IMR-90 (cell line): ENCODE results near the gene TRPM3. TPM values are rescaled to one million over a fixed set of nuclear protein-coding genes. Genes with fewer than 3 reads are reported as not detected.

ENCODE experiments used
- ATAC-seq: fragments of 200-7000 bp; cut with Tn5 transposase; 2 replicates; pipeline ENCODE4 v1.9.1; 2020; ENCODE audit warnings: low read depth, mild to moderate bottlenecking, moderate library complexity
- BruUV-seq: library from RNA; stranded (reverse); fragments of 400-500 nt; replicated peaks from 2 replicates; lab custom pipeline; 2021; lab: Mats Ljungman, UMichigan
- CTCF ChIA-PET: fragments of 300-600 bp; formaldehyde crosslinking; extraction: SDS; loops from one replicate; lab custom pipeline; 2021; ENCODE audit warnings: antibody characterized with exemption; lab: Yijun Ruan, JAX
- POLR2A ChIA-PET: fragments of 300-600 bp; sonication (Branson Sonifier 250); formaldehyde crosslinking; loops from one replicate; lab custom pipeline; 2022; ENCODE audit warnings: antibody characterized with exemption; ENCODE audit not compliant: unreplicated experiment; lab: Charles Lee
- DNase-seq: peaks from one replicate; pipeline ENCODE4 v3.0.0; 2013
- H2AFZ ChIP-seq: replicated peaks from 2 replicates; pipeline ENCODE3; 2013; ENCODE audit warnings: low read length, mild to moderate bottlenecking; ENCODE audit not compliant: poor library complexity
- H2AK5ac ChIP-seq: 2 replicates; pipeline ENCODE4 v1.6.1; 2013; ENCODE audit warnings: low read depth, low read length, inconsistent platforms
- H2AK9ac ChIP-seq: replicated peaks from 2 replicates; pipeline ENCODE3; 2013; ENCODE audit warnings: mild to moderate bottlenecking, low read depth, low read length, moderate library complexity; ENCODE audit not compliant: poor library complexity
- H2BK120ac ChIP-seq: 2 replicates; pipeline ENCODE4 v1.6.1; 2013; ENCODE audit warnings: low read depth, low read length, inconsistent platforms
- H2BK15ac ChIP-seq: 3 replicates; pipeline ENCODE4 v1.6.1; 2013; ENCODE audit warnings: low read depth, low read length, inconsistent platforms
- H2BK20ac ChIP-seq: 2 replicates; pipeline ENCODE4 v1.6.1; 2013; ENCODE audit warnings: low read depth, mild to moderate bottlenecking, inconsistent platforms, low read length, moderate library complexity
- H2BK5ac ChIP-seq: 2 replicates; pipeline ENCODE4 v1.6.1; 2013; ENCODE audit warnings: mild to moderate bottlenecking, low read depth, low read length, inconsistent platforms; ENCODE audit not compliant: poor library complexity, severe bottlenecking
- H3K14ac ChIP-seq: replicated peaks from 2 replicates; pipeline ENCODE4 v1.6.1; 2013; ENCODE audit warnings: low read depth, low read length, inconsistent platforms
- H3K18ac ChIP-seq: 2 replicates; pipeline ENCODE4 v1.6.1; 2013; ENCODE audit warnings: low read depth, low read length, control low read depth
- H3K23ac ChIP-seq: 2 replicates; pipeline ENCODE4 v1.6.1; 2013; ENCODE audit warnings: low read depth, low read length, inconsistent platforms
- H3K27ac ChIP-seq: 2 replicates; pipeline ENCODE4 v1.5.1; 2013; ENCODE audit warnings: mild to moderate bottlenecking, control low read depth, low read length; ENCODE audit not compliant: insufficient read depth
- H3K27me3 ChIP-seq: 2 replicates; pipeline ENCODE4 v1.6.1; 2013; ENCODE audit warnings: low read length; ENCODE audit not compliant: control insufficient read depth, insufficient read depth
- H3K36me3 ChIP-seq: 2 replicates; pipeline ENCODE4 v1.6.1; 2013; ENCODE audit warnings: low read length, mixed read lengths; ENCODE audit not compliant: control insufficient read depth, insufficient read depth
- H3K4ac ChIP-seq: 2 replicates; pipeline ENCODE4 v1.6.1; 2013; ENCODE audit warnings: low read depth, low read length, inconsistent platforms
- H3K4me1 ChIP-seq: 2 replicates; pipeline ENCODE4 v1.6.1; 2013; ENCODE audit warnings: low read length, mixed read lengths; ENCODE audit not compliant: control insufficient read depth, insufficient read depth
- H3K4me2 ChIP-seq: 2 replicates; pipeline ENCODE4 v1.6.1; 2013; ENCODE audit warnings: low read depth, mild to moderate bottlenecking, control low read depth, low read length, moderate library complexity
- H3K4me3 ChIP-seq: 2 replicates; pipeline ENCODE4 v1.5.1; 2013; ENCODE audit warnings: low read depth, mild to moderate bottlenecking, control low read depth, low read length, moderate library complexity; ENCODE audit not compliant: insufficient read depth
- H3K56ac ChIP-seq: 2 replicates; pipeline ENCODE4 v1.6.1; 2013; ENCODE audit warnings: low read length, inconsistent platforms; ENCODE audit not compliant: insufficient read depth; ENCODE audit errors: extremely low read depth
- H3K79me1 ChIP-seq, 2 experiments: 2 replicates each; pipeline ENCODE4 v1.6.1; 2013; ENCODE audit warnings: low read length in 2 of 2, inconsistent platforms in 1 of 2, low read depth in 1 of 2
- H3K9ac ChIP-seq: 2 replicates; pipeline ENCODE4 v1.6.1; 2013; ENCODE audit warnings: low read depth, low read length, control low read depth
- H3K9me1 ChIP-seq: 2 replicates; pipeline ENCODE4 v1.6.1; 2013; ENCODE audit warnings: low read length, inconsistent platforms; ENCODE audit not compliant: insufficient read depth
- H3K9me3 ChIP-seq: 2 replicates; pipeline ENCODE4 v1.6.1; 2013; ENCODE audit warnings: low read length; ENCODE audit not compliant: control insufficient read depth, insufficient read depth
- H4K20me1 ChIP-seq: 2 replicates; pipeline ENCODE4 v1.6.1; 2013; ENCODE audit warnings: low read length, inconsistent platforms; ENCODE audit not compliant: insufficient read depth
- H4K5ac ChIP-seq: 2 replicates; pipeline ENCODE4 v1.6.1; 2013; ENCODE audit warnings: mild to moderate bottlenecking, low read depth, low read length, control low read depth
- H4K8ac ChIP-seq, 2 experiments: 2 replicates each; pipeline ENCODE4 v1.6.1; 2013; ENCODE audit warnings: low read depth in 2 of 2, low read length in 2 of 2, control low read depth in 1 of 2, inconsistent platforms in 1 of 2
- H4K91ac ChIP-seq: 2 replicates; pipeline ENCODE4 v1.6.1; 2013; ENCODE audit warnings: low read depth, low read length, inconsistent platforms; ENCODE audit not compliant: insufficient read depth
- BHLHE40 ChIP-seq: fragments of 150-350 bp; IDR thresholded peaks from 2 replicates; pipeline ENCODE4 v1.6.1; 2016; ENCODE audit warnings: mild to moderate bottlenecking, low read depth, low read length
- CEBPB ChIP-seq: IDR thresholded peaks from 2 replicates; pipeline ENCODE4 v1.6.1; 2012; ENCODE audit warnings: low read depth, low read length, improper control_type of control experiment
- CHD1 ChIP-seq: IDR thresholded peaks from 2 replicates; pipeline ENCODE4 v1.6.1; 2012; ENCODE audit warnings: low read depth, low read length, improper control_type of control experiment
- ELK1 ChIP-seq: fragments of 150-350 bp; IDR thresholded peaks from 2 replicates; pipeline ENCODE4 v1.6.1; 2016; ENCODE audit warnings: low read depth, mild to moderate bottlenecking, low read length, moderate library complexity, borderline replicate concordance
- FOS ChIP-seq: fragments of 150-350 bp; IDR thresholded peaks from 2 replicates; pipeline ENCODE4 v1.6.1; 2016; ENCODE audit warnings: low read depth, low read length
- MAFK ChIP-seq: IDR thresholded peaks from 2 replicates; pipeline ENCODE4 v1.6.1; 2012; ENCODE audit warnings: low read depth, low read length, improper control_type of control experiment
- MAZ ChIP-seq: IDR thresholded peaks from 2 replicates; pipeline ENCODE4 v1.6.1; 2012; ENCODE audit warnings: low read depth, mild to moderate bottlenecking, low read length, improper control_type of control experiment, moderate library complexity, borderline replicate concordance
- MXI1 ChIP-seq: IDR thresholded peaks from 2 replicates; pipeline ENCODE4 v1.6.1; 2012; ENCODE audit warnings: low read depth, mild to moderate bottlenecking, low read length, moderate library complexity, borderline replicate concordance
- POLR2A ChIP-seq: IDR thresholded peaks from 2 replicates; pipeline ENCODE4 v1.6.1; 2012; ENCODE audit warnings: mild to moderate bottlenecking, low read depth, low read length
- RAD21 ChIP-seq: IDR thresholded peaks from 2 replicates; pipeline ENCODE4 v1.6.1; 2012; ENCODE audit warnings: low read length, improper control_type of control experiment
- RCOR1 ChIP-seq: IDR thresholded peaks from 2 replicates; pipeline ENCODE4 v1.6.1; 2012; ENCODE audit warnings: mild to moderate bottlenecking, low read length, improper control_type of control experiment; ENCODE audit not compliant: insufficient replicate concordance
- RFX5 ChIP-seq: IDR thresholded peaks from 2 replicates; pipeline ENCODE4 v1.8.0; 2012; ENCODE audit warnings: low read depth, mild to moderate bottlenecking, low read length, moderate library complexity
- SMC3 ChIP-seq: fragments of 150-350 bp; IDR thresholded peaks from 2 replicates; pipeline ENCODE4 v1.6.1; 2016; ENCODE audit warnings: low read depth, mild to moderate bottlenecking, antibody characterized with exemption, low read length, moderate library complexity
- USF2 ChIP-seq: fragments of 150-350 bp; IDR thresholded peaks from 2 replicates; pipeline ENCODE4 v1.6.1; 2017; ENCODE audit warnings: mild to moderate bottlenecking, antibody characterized with exemption, low read length, low read depth
- WGBS, 2 experiments: methylation state at CpG; one replicate each; pipeline versions ENCODE4 v1.1.5 to v1.1.7; 2013; ENCODE audit warnings: missing lambda C conversion rate in 2 of 2; ENCODE audit not compliant: insufficient read length in 1 of 2; ENCODE audit errors: extremely low coverage in 2 of 2; 5-methylcytosine and 5-hydroxymethylcytosine counted together
- dilution Hi-C: fragments of 300-500 bp; cut with HindIII; formaldehyde crosslinking; loops from one replicate; pipeline ENCODE4 v1.14.3; 2018; ENCODE audit warnings: low sequenced_read_pairs; ENCODE audit not compliant: unreplicated experiment
- in situ Hi-C: fragments of 300-500 bp; cut with MboI; formaldehyde crosslinking; loops from 3 replicates; pipeline ENCODE4 v1.14.3; 2019; ENCODE audit warnings: low sequenced_read_pairs, inconsistent platforms, mixed read lengths
- intact Hi-C: fragments of 100-400 bp; cut with micrococcal nuclease; formaldehyde crosslinking; loops from 2 replicates; pipeline ENCODE4 v1.10.0; 2022
- polyA plus RNA-seq, 3 experiments: library from polyadenylated mRNA; depleted of rRNA; stranded (reverse); fragments of >200 nt; gene quantifications; 2 replicates each; pipeline ENCODE4 v1.2.3, GENCODE V29; 2012; ENCODE audit warnings: low replicate concordance in 1 of 3
- total RNA-seq: library from RNA; depleted of rRNA; stranded (reverse); fragments of >200 nt; gene quantifications from 2 replicates; pipeline ENCODE4 v1.2.3, GENCODE V29; 2012
- TF ChIP-seq, protein P1 (sequence below): conservative IDR thresholded peaks from 2 replicates; pipeline ENCODE4 v1.5.1; 2012; ENCODE audit warnings: mild to moderate bottlenecking, low read depth, low read length, improper control_type of control experiment

TRPM3 gene
- total and polyA plus RNA-seq, 2 of the 4 experiments (the other 2 are of a cell fraction), result not detected

DNA sequence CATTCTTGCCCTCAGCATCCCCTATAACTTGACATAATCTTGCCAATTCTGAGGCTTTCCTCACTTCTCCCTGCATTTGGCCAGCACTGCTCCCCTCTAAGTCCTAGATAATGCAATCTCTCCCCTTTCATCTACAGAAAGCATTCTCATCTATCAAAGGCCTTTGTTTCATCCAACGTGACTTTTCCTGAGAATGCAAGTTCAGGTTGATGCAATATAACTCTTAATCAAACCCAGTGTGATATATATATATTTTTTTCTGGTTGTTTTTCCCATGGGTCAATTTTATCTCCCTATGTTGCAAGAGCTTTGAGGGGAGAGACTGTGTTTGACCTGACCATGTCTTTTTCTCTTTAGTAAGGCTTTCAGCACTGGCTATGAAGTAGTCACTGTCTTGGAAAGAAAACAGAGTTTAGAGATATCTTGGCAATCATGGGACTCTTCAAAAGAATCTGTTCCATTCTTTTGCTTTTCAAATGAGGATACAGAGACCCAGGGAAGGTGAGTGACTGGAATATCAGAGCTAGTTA, 268.6 kb downstream of the TRPM3 start:
- no peak for DNase-seq
- Histone ChIP-seq H2BK120ac (no peak overlapping the region), H3K56ac (no peak overlapping the region), H4K8ac (no peak overlapping the region), H3K4ac (no peak overlapping the region), H2AK5ac (no peak overlapping the region), H3K4me3 (no peak overlapping the region), H3K27me3 (peaks cover 2% of the 10 kb centered on the region; the same call in 1 of the 2 replicates), H3K36me3 (no peaks in the 10 kb centered on the region), H4K91ac (no peak overlapping the region), H3K9me3 (no peaks in the 10 kb centered on the region), H4K5ac (no peak overlapping the region), H2BK5ac (no peak overlapping the region), H2BK20ac (no peak overlapping the region), H3K4me2 (no peak overlapping the region), H3K23ac (no peak overlapping the region), H3K9me1 (no peaks in the 10 kb centered on the region), H3K9ac (no peak overlapping the region), H2AFZ (no peak overlapping the region), H3K27ac (no peak overlapping the region), H3K14ac (no peak overlapping the region), H3K18ac (no peak overlapping the region), H3K4me1 (no peaks in the 10 kb centered on the region), H2BK15ac (no peak overlapping the region), H2AK9ac (no peak overlapping the region), H3K79me1 (no peaks in the 10 kb centered on the region), H4K20me1 (no peaks in the 10 kb centered on the region)
- ATAC-seq, result no peak
- dilution Hi-C loops, result no loop called here
- ChIA-PET CTCF (no interaction called here), POLR2A (no interaction called here)
- WGBS, 2 experiments, result no CpG with 5 or more reads among the region's 1 CpG
- intact Hi-C loops, result loop anchor here (5.0 kb wide), 1 partner anchor 405 kb away; no protein-coding TSS in a partner anchor
- no peak for TF ChIP-seq RAD21
- no peak for TF ChIP-seq SMC3
- no peak for TF ChIP-seq BHLHE40
- no peak for TF ChIP-seq POLR2A
- no peak for TF ChIP-seq FOS
- TF ChIP-seq USF2, result no peak
- no peak for TF ChIP-seq RFX5
- no peak for TF ChIP-seq CHD1
- no peak for TF ChIP-seq RCOR1
- TF ChIP-seq, protein P1, sequence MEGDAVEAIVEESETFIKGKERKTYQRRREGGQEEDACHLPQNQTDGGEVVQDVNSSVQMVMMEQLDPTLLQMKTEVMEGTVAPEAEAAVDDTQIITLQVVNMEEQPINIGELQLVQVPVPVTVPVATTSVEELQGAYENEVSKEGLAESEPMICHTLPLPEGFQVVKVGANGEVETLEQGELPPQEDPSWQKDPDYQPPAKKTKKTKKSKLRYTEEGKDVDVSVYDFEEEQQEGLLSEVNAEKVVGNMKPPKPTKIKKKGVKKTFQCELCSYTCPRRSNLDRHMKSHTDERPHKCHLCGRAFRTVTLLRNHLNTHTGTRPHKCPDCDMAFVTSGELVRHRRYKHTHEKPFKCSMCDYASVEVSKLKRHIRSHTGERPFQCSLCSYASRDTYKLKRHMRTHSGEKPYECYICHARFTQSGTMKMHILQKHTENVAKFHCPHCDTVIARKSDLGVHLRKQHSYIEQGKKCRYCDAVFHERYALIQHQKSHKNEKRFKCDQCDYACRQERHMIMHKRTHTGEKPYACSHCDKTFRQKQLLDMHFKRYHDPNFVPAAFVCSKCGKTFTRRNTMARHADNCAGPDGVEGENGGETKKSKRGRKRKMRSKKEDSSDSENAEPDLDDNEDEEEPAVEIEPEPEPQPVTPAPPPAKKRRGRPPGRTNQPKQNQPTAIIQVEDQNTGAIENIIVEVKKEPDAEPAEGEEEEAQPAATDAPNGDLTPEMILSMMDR, result no peak
- TF ChIP-seq MXI1, result no peak
- TF ChIP-seq MAFK, result no peak
- TF ChIP-seq ELK1, result no peak
- TF ChIP-seq MAZ, result no peak
- TF ChIP-seq CEBPB, result no peak
- in situ Hi-C loops, result no loop called here
- BruUV-seq, result no TSS peak
